Erythroblast (primary cell): ENCODE measurements around the gene FKRP.

Experiments used
- GATA1 ChIP-seq: IDR thresholded peaks from 2 replicates; pipeline ENCODE4 v1.6.1; 2011; ENCODE audit warnings: low read depth, mild to moderate bottlenecking, control low read depth, low read length, moderate library complexity
- POLR2A ChIP-seq: IDR thresholded peaks from 2 replicates; pipeline ENCODE4 v1.6.1; 2011; ENCODE audit warnings: mild to moderate bottlenecking, low read length

- TF ChIP-seq POLR2A = no peak
- TF ChIP-seq GATA1 = no peak
Observed at GRCh38 chr19:46720503-46721239, 25.2 kb upstream of the FKRP start.
